HepG2 (cell line): ENCODE data around the gene SYNGR4. TPM values are rescaled to one million over a fixed set of nuclear protein-coding genes. Genes with fewer than 3 reads are reported as not detected.

Experiments
- AHR ChIP-seq: IDR thresholded peaks from 2 replicates; pipeline ENCODE4 v1.6.1; 2018; ENCODE audit warnings: missing genetic modification reagents, missing compliant biosample characterization
- ATF7 ChIP-seq, 2 experiments: fragments of 450-650 bp in 1 of 2; sonication (generic) in 1 of 2; formaldehyde crosslinking in 1 of 2; IDR thresholded peaks; 2 replicates each; pipeline versions ENCODE4 v1.4.0 to v1.6.1; 2016 to 2020; ENCODE audit warnings: antibody characterized with exemption in 1 of 2, mild to moderate bottlenecking in 1 of 2, missing genetic modification reagents in 1 of 2
- EP300 ChIP-seq, 3 experiments: sonication (generic) in 1 of 3; formaldehyde crosslinking in 1 of 3; IDR thresholded peaks; 2 replicates each; pipeline versions ENCODE4 v1.5.1 to v1.6.1; 2011 to 2020; ENCODE audit warnings: low read depth in 2 of 3, low read length in 2 of 3, borderline replicate concordance in 1 of 3, improper control_type of control experiment in 1 of 3, mild to moderate bottlenecking in 1 of 3, missing genetic modification reagents in 1 of 3, moderate library complexity in 1 of 3
- FOSL1 ChIP-seq: sonication (generic); formaldehyde crosslinking; IDR thresholded peaks from 2 replicates; pipeline ENCODE4 v1.9.0; 2021; ENCODE audit warnings: missing genetic modification reagents, borderline replicate concordance
- MATR3 ChIP-seq: sonication (generic); formaldehyde crosslinking; IDR thresholded peaks from 2 replicates; pipeline ENCODE4 v1.4.0; 2020; ENCODE audit warnings: missing genetic modification reagents
- MZF1 ChIP-seq: sonication (generic); formaldehyde crosslinking; IDR thresholded peaks from 2 replicates; pipeline ENCODE4 v1.8.1; 2023; ENCODE audit warnings: mild to moderate bottlenecking, missing genetic modification reagents, borderline replicate concordance
- SMAD1 ChIP-seq: sonication (generic); formaldehyde crosslinking; IDR thresholded peaks from 2 replicates; pipeline ENCODE4 v1.4.0; 2020; ENCODE audit warnings: missing genetic modification reagents, low read depth, mild to moderate bottlenecking, borderline replicate concordance
- SUZ12 ChIP-seq: fragments of 150-350 bp; IDR thresholded peaks from 2 replicates; pipeline ENCODE4 v1.6.1; 2014; ENCODE audit warnings: low read depth, low read length
- TARDBP ChIP-seq: sonication (generic); formaldehyde crosslinking; IDR thresholded peaks from 2 replicates; pipeline ENCODE4 v1.8.0; 2022; ENCODE audit warnings: mild to moderate bottlenecking, missing genetic modification reagents
- ZNF33A ChIP-seq: sonication (generic); formaldehyde crosslinking; IDR thresholded peaks from 2 replicates; pipeline ENCODE4 v1.5.1; 2020; ENCODE audit warnings: missing genetic modification reagents, mild to moderate bottlenecking, moderate library complexity, borderline replicate concordance
- ZNF460 ChIP-seq: sonication (generic); formaldehyde crosslinking; IDR thresholded peaks from 2 replicates; pipeline ENCODE4 v1.5.1; 2020; ENCODE audit warnings: missing genetic modification reagents, mild to moderate bottlenecking, borderline replicate concordance
- ZNF530 ChIP-seq: sonication (generic); formaldehyde crosslinking; IDR thresholded peaks from 2 replicates; pipeline ENCODE4 v1.5.0; 2020; ENCODE audit warnings: low read depth, mild to moderate bottlenecking, missing genetic modification reagents
- ZNF737 ChIP-seq: sonication (generic); formaldehyde crosslinking; IDR thresholded peaks from 2 replicates; pipeline ENCODE4 v1.5.0; 2020; ENCODE audit warnings: missing genetic modification reagents, mild to moderate bottlenecking, borderline replicate concordance
- ZNF83 ChIP-seq: sonication (generic); formaldehyde crosslinking; IDR thresholded peaks from 2 replicates; pipeline ENCODE4 v1.4.0; 2020; ENCODE audit warnings: missing genetic modification reagents, mild to moderate bottlenecking, borderline replicate concordance
- polyA plus RNA-seq, 8 experiments: library from polyadenylated mRNA; depleted of rRNA in 3 of 8; stranded (reverse) in 7 of 8; unstranded in 1 of 8; fragments of >200 nt; fragmentation: Illumina TruSeq in 4 of 8; extraction: Trizol in 4 of 8; gene quantifications; 2 replicates each; pipeline versions ENCODE4 v1.2.1 to v1.2.3, GENCODE V29; 2011 to 2016; ENCODE audit warnings: low read depth in 4 of 8, missing spikeins in 1 of 8, mixed read lengths in 1 of 8; ENCODE audit not compliant: insufficient read depth in 1 of 8
- total RNA-seq, 5 experiments: library from RNA; depleted of rRNA; stranded (reverse); fragments of >200 nt; fragmentation: Illumina TruSeq; extraction: Trizol; gene quantifications; 2 replicates each; pipeline ENCODE4 v1.2.3, GENCODE V29; 2016; ENCODE audit warnings: low read depth in 1 of 5
- TF ChIP-seq, protein P1 (sequence below): sonication (generic); formaldehyde crosslinking; IDR thresholded peaks from 2 replicates; pipeline ENCODE4 v1.4.0; 2020; ENCODE audit warnings: mild to moderate bottlenecking, missing genetic modification reagents, borderline replicate concordance
- TF ChIP-seq, protein P2 (sequence below): sonication (generic); formaldehyde crosslinking; IDR thresholded peaks from 2 replicates; pipeline ENCODE4 v1.5.0; 2020; ENCODE audit warnings: missing genetic modification reagents
- TF ChIP-seq, protein P3 (sequence below): sonication (generic); formaldehyde crosslinking; IDR thresholded peaks from 2 replicates; pipeline ENCODE4 v1.5.1; 2020; ENCODE audit warnings: missing genetic modification reagents, mild to moderate bottlenecking, borderline replicate concordance
- TF ChIP-seq, protein P4 (sequence below): sonication (generic); formaldehyde crosslinking; IDR thresholded peaks from 2 replicates; pipeline ENCODE4 v1.5.0; 2020; ENCODE audit warnings: mild to moderate bottlenecking, missing genetic modification reagents, moderate library complexity
- TF ChIP-seq, protein P5 (sequence below): sonication (generic); formaldehyde crosslinking; IDR thresholded peaks from 2 replicates; pipeline ENCODE4 v1.4.0; 2020; ENCODE audit warnings: mild to moderate bottlenecking, missing genetic modification reagents

SYNGR4 gene
- total and polyA plus RNA-seq, 2 of the 13 experiments (the other 11 are each of a cell fraction or from before 2014, with no cell fraction given): not detected

DNA sequence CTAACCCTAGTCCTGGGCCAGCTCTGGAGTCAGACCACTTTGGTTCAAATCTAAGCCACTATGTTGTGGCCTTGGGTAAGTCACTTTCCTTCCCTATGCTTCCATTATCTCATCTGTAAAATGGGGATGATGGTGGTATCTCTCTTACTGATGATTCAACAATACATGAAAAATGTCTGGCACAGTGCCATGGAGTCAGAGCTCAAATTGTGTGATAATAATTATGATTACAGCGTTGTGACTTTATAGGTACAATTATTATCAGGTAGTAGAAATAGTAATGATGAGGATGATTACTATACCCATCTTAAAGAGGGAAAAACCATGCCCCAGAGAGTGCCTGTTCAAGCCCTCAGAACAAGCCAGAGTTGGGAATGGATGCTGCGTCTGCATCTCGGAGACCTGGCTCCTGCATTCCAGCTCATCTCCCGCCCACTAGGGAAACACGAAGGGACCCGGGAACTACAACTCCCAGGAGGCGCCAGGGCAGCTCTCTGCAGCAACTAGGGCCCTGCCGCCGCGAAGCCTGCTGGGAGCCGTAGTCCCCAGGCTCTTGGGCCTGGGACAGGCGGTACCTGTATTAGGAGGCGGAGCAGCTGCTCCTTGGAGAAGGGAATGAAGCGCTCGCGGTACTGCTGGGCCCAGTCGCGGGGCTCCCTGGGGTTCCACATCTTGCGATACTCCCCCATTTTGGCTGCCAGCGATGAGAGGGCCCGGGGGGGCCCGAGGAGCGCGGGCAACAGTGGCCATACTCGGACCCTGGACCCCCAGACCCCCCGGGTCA, 1.3 kb upstream of the SYNGR4 start (continued):
- TF ChIP-seq, protein P1, sequence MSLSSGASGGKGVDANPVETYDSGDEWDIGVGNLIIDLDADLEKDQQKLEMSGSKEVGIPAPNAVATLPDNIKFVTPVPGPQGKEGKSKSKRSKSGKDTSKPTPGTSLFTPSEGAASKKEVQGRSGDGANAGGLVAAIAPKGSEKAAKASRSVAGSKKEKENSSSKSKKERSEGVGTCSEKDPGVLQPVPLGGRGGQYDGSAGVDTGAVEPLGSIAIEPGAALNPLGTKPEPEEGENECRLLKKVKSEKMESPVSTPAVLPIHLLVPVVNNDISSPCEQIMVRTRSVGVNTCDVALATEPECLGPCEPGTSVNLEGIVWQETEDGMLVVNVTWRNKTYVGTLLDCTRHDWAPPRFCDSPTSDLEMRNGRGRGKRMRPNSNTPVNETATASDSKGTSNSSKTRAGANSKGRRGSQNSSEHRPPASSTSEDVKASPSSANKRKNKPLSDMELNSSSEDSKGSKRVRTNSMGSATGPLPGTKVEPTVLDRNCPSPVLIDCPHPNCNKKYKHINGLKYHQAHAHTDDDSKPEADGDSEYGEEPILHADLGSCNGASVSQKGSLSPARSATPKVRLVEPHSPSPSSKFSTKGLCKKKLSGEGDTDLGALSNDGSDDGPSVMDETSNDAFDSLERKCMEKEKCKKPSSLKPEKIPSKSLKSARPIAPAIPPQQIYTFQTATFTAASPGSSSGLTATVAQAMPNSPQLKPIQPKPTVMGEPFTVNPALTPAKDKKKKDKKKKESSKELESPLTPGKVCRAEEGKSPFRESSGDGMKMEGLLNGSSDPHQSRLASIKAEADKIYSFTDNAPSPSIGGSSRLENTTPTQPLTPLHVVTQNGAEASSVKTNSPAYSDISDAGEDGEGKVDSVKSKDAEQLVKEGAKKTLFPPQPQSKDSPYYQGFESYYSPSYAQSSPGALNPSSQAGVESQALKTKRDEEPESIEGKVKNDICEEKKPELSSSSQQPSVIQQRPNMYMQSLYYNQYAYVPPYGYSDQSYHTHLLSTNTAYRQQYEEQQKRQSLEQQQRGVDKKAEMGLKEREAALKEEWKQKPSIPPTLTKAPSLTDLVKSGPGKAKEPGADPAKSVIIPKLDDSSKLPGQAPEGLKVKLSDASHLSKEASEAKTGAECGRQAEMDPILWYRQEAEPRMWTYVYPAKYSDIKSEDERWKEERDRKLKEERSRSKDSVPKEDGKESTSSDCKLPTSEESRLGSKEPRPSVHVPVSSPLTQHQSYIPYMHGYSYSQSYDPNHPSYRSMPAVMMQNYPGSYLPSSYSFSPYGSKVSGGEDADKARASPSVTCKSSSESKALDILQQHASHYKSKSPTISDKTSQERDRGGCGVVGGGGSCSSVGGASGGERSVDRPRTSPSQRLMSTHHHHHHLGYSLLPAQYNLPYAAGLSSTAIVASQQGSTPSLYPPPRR: no peak
- 0 out of 4 replicates have a peak, but pooled peaks of 1 of the 2 experiments have one; percentile 8 for TF ChIP-seq EP300 (IDR thresholded peaks at IDR 0.05; ENCODE audit: low read depth in 2 of 2, low read length in 2 of 2)
- no peak for TF ChIP-seq EP300 (CRISPR knock-in tag; IDR thresholded peaks at IDR 0.05; ENCODE audit: borderline replicate concordance)
- TF ChIP-seq MATR3 (CRISPR knock-in tag): no peak
- no peak; the same call in 1 of the 2 replicates for TF ChIP-seq TARDBP
- TF ChIP-seq, protein P2, sequence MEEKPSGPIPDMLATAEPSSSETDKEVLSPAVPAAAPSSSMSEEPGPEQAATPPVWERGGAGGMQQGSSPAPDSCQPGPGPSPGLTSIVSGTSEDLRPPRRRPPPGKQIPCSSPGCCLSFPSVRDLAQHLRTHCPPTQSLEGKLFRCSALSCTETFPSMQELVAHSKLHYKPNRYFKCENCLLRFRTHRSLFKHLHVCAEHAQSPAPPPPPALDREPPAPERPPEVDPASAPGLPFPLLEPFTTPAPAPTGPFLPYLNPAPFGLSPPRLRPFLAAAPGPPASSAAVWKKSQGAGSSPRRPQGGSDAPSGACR (CRISPR knock-in tag): no peak
- no peak for TF ChIP-seq ZNF737
- peak; percentile 100 for TF ChIP-seq SUZ12
- TF ChIP-seq SMAD1 (CRISPR knock-in tag): no peak
- TF ChIP-seq MZF1: no peak
- no peak for TF ChIP-seq FOSL1 (CRISPR knock-in tag)
- TF ChIP-seq, protein P3, sequence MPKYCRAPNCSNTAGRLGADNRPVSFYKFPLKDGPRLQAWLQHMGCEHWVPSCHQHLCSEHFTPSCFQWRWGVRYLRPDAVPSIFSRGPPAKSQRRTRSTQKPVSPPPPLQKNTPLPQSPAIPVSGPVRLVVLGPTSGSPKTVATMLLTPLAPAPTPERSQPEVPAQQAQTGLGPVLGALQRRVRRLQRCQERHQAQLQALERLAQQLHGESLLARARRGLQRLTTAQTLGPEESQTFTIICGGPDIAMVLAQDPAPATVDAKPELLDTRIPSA: no peak
- TF ChIP-seq ZNF530 (CRISPR knock-in tag): no peak
- TF ChIP-seq ZNF33A (CRISPR knock-in tag): no peak
- TF ChIP-seq AHR (CRISPR knock-in tag): no peak
- TF ChIP-seq, protein P4, sequence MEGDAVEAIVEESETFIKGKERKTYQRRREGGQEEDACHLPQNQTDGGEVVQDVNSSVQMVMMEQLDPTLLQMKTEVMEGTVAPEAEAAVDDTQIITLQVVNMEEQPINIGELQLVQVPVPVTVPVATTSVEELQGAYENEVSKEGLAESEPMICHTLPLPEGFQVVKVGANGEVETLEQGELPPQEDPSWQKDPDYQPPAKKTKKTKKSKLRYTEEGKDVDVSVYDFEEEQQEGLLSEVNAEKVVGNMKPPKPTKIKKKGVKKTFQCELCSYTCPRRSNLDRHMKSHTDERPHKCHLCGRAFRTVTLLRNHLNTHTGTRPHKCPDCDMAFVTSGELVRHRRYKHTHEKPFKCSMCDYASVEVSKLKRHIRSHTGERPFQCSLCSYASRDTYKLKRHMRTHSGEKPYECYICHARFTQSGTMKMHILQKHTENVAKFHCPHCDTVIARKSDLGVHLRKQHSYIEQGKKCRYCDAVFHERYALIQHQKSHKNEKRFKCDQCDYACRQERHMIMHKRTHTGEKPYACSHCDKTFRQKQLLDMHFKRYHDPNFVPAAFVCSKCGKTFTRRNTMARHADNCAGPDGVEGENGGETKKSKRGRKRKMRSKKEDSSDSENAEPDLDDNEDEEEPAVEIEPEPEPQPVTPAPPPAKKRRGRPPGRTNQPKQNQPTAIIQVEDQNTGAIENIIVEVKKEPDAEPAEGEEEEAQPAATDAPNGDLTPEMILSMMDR: no peak
- no peak for TF ChIP-seq ATF7 (IDR thresholded peaks at IDR 0.05)
- no peak for TF ChIP-seq ATF7 (CRISPR knock-in tag; IDR thresholded peaks at IDR 0.05)
- TF ChIP-seq, protein P5, sequence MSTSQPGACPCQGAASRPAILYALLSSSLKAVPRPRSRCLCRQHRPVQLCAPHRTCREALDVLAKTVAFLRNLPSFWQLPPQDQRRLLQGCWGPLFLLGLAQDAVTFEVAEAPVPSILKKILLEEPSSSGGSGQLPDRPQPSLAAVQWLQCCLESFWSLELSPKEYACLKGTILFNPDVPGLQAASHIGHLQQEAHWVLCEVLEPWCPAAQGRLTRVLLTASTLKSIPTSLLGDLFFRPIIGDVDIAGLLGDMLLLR (CRISPR knock-in tag): no peak
- no peak for TF ChIP-seq ZNF83 (CRISPR knock-in tag)
- TF ChIP-seq ZNF460 (CRISPR knock-in tag): no peak
